ENCODE data around the gene PDE8B. TPM values are rescaled to one million over a fixed set of nuclear protein-coding genes. Genes with fewer than 3 reads are reported as not detected.

Gene PDE8B
- total and polyA plus RNA-seq, 2 experiments from 2014 or later, result 0.45 to 0.91 TPM

- Histone ChIP-seq H3K79me2 (replicated peaks; ENCODE audit: insufficient read depth) (no peaks in the 10 kb centered on the region), H3K27me3 (ENCODE audit: insufficient read depth) (no peaks in the 10 kb centered on the region), H3F3A (replicated peaks; ENCODE audit: low read depth) (no peaks in the 10 kb centered on the region), H3K36me3 (ENCODE audit: insufficient read depth) (no peaks in the 10 kb centered on the region), H3K4me3 (no peak overlapping the region), H3K4me1 (ENCODE audit: insufficient read depth) (no peaks in the 10 kb centered on the region), H2AFZ (no peak overlapping the region), H3K4me2 (no peak overlapping the region), H3K27ac (ENCODE audit: low read depth) (no peak overlapping the region), H4K20me1 (replicated peaks; ENCODE audit: insufficient read depth) (no peaks in the 10 kb centered on the region; the same call in 1 of the 2 replicates), H3K9me2 (ENCODE audit: insufficient read depth) (peaks cover 8% of the 10 kb centered on the region; the same call in 1 of the 2 replicates)
- no peaks in the 10 kb centered on the region for H3K9me3 Mint-ChIP-seq
- H3K4me3 Mint-ChIP-seq, result no peak overlapping the region
- ATAC-seq (no peak), DNase-seq (ENCODE audit: low spot score) (no peak)
- no peak overlapping the region for H3K27ac Mint-ChIP-seq
- H3K4me1 Mint-ChIP-seq, result no peaks in the 10 kb centered on the region; the same call in 2 of the 3 replicates
- peaks cover 2% of the 10 kb centered on the region for H3K27me3 Mint-ChIP-seq (ENCODE audit: insufficient read depth, low read depth, poor library complexity)
- TF ChIP-seq, protein P1, sequence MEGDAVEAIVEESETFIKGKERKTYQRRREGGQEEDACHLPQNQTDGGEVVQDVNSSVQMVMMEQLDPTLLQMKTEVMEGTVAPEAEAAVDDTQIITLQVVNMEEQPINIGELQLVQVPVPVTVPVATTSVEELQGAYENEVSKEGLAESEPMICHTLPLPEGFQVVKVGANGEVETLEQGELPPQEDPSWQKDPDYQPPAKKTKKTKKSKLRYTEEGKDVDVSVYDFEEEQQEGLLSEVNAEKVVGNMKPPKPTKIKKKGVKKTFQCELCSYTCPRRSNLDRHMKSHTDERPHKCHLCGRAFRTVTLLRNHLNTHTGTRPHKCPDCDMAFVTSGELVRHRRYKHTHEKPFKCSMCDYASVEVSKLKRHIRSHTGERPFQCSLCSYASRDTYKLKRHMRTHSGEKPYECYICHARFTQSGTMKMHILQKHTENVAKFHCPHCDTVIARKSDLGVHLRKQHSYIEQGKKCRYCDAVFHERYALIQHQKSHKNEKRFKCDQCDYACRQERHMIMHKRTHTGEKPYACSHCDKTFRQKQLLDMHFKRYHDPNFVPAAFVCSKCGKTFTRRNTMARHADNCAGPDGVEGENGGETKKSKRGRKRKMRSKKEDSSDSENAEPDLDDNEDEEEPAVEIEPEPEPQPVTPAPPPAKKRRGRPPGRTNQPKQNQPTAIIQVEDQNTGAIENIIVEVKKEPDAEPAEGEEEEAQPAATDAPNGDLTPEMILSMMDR (conservative IDR thresholded peaks at IDR 0.05; ENCODE audit: low read depth in 2 of 2), result no peak
- TF ChIP-seq CREB1 (CRISPR knock-in tag; IDR thresholded peaks at IDR 0.05; ENCODE audit: low read depth), result no peak
- no peak for TF ChIP-seq EZH2phosphoT487 (IDR thresholded peaks at IDR 0.05; ENCODE audit: unreplicated experiment)
- TF ChIP-seq JUNB (IDR thresholded peaks at IDR 0.05; ENCODE audit: unreplicated experiment), result no peak
- TF ChIP-seq, protein P2, sequence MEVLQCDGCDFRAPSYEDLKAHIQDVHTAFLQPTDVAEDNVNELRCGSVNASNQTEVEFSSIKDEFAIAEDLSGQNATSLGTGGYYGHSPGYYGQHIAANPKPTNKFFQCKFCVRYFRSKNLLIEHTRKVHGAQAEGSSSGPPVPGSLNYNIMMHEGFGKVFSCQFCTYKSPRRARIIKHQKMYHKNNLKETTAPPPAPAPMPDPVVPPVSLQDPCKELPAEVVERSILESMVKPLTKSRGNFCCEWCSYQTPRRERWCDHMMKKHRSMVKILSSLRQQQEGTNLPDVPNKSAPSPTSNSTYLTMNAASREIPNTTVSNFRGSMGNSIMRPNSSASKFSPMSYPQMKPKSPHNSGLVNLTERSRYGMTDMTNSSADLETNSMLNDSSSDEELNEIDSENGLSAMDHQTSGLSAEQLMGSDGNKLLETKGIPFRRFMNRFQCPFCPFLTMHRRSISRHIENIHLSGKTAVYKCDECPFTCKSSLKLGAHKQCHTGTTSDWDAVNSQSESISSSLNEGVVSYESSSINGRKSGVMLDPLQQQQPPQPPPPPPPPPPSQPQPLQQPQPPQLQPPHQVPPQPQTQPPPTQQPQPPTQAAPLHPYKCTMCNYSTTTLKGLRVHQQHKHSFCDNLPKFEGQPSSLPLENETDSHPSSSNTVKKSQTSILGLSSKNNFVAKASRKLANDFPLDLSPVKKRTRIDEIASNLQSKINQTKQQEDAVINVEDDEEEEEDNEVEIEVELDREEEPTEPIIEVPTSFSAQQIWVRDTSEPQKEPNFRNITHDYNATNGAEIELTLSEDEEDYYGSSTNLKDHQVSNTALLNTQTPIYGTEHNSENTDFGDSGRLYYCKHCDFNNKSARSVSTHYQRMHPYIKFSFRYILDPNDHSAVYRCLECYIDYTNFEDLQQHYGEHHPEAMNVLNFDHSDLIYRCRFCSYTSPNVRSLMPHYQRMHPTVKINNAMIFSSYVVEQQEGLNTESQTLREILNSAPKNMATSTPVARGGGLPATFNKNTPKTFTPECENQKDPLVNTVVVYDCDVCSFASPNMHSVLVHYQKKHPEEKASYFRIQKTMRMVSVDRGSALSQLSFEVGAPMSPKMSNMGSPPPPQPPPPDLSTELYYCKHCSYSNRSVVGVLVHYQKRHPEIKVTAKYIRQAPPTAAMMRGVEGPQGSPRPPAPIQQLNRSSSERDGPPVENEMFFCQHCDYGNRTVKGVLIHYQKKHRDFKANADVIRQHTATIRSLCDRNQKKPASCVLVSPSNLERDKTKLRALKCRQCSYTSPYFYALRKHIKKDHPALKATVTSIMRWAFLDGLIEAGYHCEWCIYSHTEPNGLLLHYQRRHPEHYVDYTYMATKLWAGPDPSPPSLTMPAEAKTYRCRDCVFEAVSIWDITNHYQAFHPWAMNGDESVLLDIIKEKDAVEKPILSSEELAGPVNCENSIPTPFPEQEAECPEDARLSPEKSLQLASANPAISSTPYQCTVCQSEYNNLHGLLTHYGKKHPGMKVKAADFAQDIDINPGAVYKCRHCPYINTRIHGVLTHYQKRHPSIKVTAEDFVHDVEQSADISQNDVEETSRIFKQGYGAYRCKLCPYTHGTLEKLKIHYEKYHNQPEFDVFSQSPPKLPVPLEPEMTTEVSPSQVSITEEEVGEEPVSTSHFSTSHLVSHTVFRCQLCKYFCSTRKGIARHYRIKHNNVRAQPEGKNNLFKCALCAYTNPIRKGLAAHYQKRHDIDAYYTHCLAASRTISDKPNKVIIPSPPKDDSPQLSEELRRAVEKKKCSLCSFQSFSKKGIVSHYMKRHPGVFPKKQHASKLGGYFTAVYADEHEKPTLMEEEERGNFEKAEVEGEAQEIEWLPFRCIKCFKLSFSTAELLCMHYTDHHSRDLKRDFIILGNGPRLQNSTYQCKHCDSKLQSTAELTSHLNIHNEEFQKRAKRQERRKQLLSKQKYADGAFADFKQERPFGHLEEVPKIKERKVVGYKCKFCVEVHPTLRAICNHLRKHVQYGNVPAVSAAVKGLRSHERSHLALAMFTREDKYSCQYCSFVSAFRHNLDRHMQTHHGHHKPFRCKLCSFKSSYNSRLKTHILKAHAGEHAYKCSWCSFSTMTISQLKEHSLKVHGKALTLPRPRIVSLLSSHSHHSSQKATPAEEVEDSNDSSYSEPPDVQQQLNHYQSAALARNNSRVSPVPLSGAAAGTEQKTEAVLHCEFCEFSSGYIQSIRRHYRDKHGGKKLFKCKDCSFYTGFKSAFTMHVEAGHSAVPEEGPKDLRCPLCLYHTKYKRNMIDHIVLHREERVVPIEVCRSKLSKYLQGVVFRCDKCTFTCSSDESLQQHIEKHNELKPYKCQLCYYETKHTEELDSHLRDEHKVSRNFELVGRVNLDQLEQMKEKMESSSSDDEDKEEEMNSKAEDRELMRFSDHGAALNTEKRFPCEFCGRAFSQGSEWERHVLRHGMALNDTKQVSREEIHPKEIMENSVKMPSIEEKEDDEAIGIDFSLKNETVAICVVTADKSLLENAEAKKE (CRISPR knock-in tag; IDR thresholded peaks at IDR 0.05), result no peak
- TF ChIP-seq ZNF331 (CRISPR knock-in tag; IDR thresholded peaks at IDR 0.05; ENCODE audit: low read depth), result no peak
- TF ChIP-seq, protein P3, sequence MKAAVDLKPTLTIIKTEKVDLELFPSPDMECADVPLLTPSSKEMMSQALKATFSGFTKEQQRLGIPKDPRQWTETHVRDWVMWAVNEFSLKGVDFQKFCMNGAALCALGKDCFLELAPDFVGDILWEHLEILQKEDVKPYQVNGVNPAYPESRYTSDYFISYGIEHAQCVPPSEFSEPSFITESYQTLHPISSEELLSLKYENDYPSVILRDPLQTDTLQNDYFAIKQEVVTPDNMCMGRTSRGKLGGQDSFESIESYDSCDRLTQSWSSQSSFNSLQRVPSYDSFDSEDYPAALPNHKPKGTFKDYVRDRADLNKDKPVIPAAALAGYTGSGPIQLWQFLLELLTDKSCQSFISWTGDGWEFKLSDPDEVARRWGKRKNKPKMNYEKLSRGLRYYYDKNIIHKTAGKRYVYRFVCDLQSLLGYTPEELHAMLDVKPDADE (IDR thresholded peaks at IDR 0.05), result no peak
- no peaks in the 10 kb centered on the region for H3K36me3 Mint-ChIP-seq (ENCODE audit: low read depth)
These were observed 90.0 kb downstream of the PDE8B start for GRCh38 chr5:77300451-77300850.

Measured in GM23338 (cell line).